MM.1S (cell line): ENCODE data around the gene FOXN4.

ENCODE experiments used
- DNase-seq: peaks from one replicate; pipeline ENCODE4 v3.0.0-alpha.2; 2015
- H2AFZ ChIP-seq: fragments of 300-600 bp; sonication (generic); 2 replicates; pipeline ENCODE4 v1.6.0; 2016; ENCODE audit warnings: antibody characterized with exemption, low read length
- H3F3A ChIP-seq: fragments of 300-600 bp; sonication (generic); 2 replicates; pipeline ENCODE4 v1.6.1; 2016; ENCODE audit warnings: mild to moderate bottlenecking, antibody characterized with exemption, low read length, moderate library complexity, mixed read lengths; ENCODE audit not compliant: insufficient read depth
- H3K27ac ChIP-seq: fragments of 300-600 bp; sonication (generic); 2 replicates; pipeline ENCODE4 v1.5.1; 2016; ENCODE audit warnings: mild to moderate bottlenecking, low read length
- H3K27me3 ChIP-seq: fragments of 300-600 bp; sonication (generic); replicated peaks from 2 replicates; pipeline ENCODE4 v1.6.0; 2016; ENCODE audit warnings: low read length; ENCODE audit not compliant: insufficient read depth
- H3K36me3 ChIP-seq: fragments of 300-600 bp; sonication (generic); replicated peaks from 2 replicates; pipeline ENCODE4 v1.6.1; 2016; ENCODE audit warnings: mild to moderate bottlenecking, low read length, mixed read lengths; ENCODE audit not compliant: insufficient read depth
- H3K4me1 ChIP-seq: fragments of 300-600 bp; sonication (generic); 2 replicates; pipeline ENCODE4 v1.6.1; 2016; ENCODE audit warnings: low read length, mixed read lengths
- H3K4me2 ChIP-seq: fragments of 300-600 bp; sonication (generic); 2 replicates; pipeline ENCODE4 v1.6.0; 2016; ENCODE audit warnings: low read depth, low read length
- H3K4me3 ChIP-seq: fragments of 300-600 bp; sonication (generic); 2 replicates; pipeline ENCODE4 v1.5.1; 2016; ENCODE audit warnings: low read length, mixed read lengths
- H3K79me2 ChIP-seq: fragments of 300-600 bp; sonication (generic); 2 replicates; pipeline ENCODE4 v1.6.1; 2016; ENCODE audit warnings: mixed run types, low read length, mixed read lengths
- H3K9ac ChIP-seq: fragments of 300-600 bp; sonication (generic); 2 replicates; pipeline ENCODE4 v1.6.1; 2016; ENCODE audit warnings: low read length, mixed read lengths
- H3K9me2 ChIP-seq: fragments of 300-600 bp; sonication (generic); replicated peaks from 2 replicates; pipeline ENCODE4 v1.6.1; 2016; ENCODE audit warnings: mild to moderate bottlenecking, low read length, mixed read lengths; ENCODE audit not compliant: insufficient read depth
- H3K9me3 ChIP-seq: fragments of 300-600 bp; sonication (generic); replicated peaks from 2 replicates; pipeline ENCODE4 v1.6.1; 2016; ENCODE audit warnings: mild to moderate bottlenecking, low read length, mixed read lengths; ENCODE audit not compliant: insufficient read depth
- H4K20me1 ChIP-seq: fragments of 300-600 bp; sonication (generic); 2 replicates; pipeline ENCODE4 v1.6.1; 2016; ENCODE audit warnings: mild to moderate bottlenecking, low read length, moderate library complexity, mixed read lengths; ENCODE audit not compliant: insufficient read depth
- CTCF ChIP-seq: fragments of 300-600 bp; sonication (generic); IDR thresholded peaks from 2 replicates; pipeline ENCODE4 v1.5.1; 2016; ENCODE audit warnings: antibody characterized with exemption, low read length, mixed read lengths
- EZH2 ChIP-seq: fragments of 300-600 bp; sonication (generic); optimal IDR thresholded peaks from 2 replicates; pipeline ENCODE3; 2017; ENCODE audit warnings: low read depth, mild to moderate bottlenecking, antibody characterized with exemption, low read length, mixed read lengths
- EZH2phosphoT487 ChIP-seq: fragments of 300-600 bp; sonication (generic); IDR thresholded peaks from 2 replicates; pipeline ENCODE4 v1.6.1; 2018; ENCODE audit warnings: antibody characterized with exemption, low read length

Gene FOXN4

GRCh38 chr12:109288571-109288970 is 20.5 kb downstream of the FOXN4 start:
- Histone ChIP-seq H3K9me2 (no peaks in the 10 kb centered on the region), H3K4me2 (no peak overlapping the region)
- no peak for DNase-seq

GRCh38 chr12:109287811-109288469 is 21.1 kb downstream of the FOXN4 start:
- Histone ChIP-seq H3K4me3 (no peak overlapping the region), H3F3A (no peaks in the 10 kb centered on the region), H3K4me2 (no peak overlapping the region), H3K4me1 (no peaks in the 10 kb centered on the region), H3K36me3 (no peaks in the 10 kb centered on the region), H4K20me1 (no peaks in the 10 kb centered on the region), H2AFZ (no peak overlapping the region), H3K27ac (no peak overlapping the region), H3K79me2 (no peaks in the 10 kb centered on the region), H3K27me3 (0 out of 2 replicates have a peak, but pooled peaks cover 4% of the 10 kb centered on the region), H3K9me2 (no peaks in the 10 kb centered on the region), H3K9me3 (no peaks in the 10 kb centered on the region), H3K9ac (no peak overlapping the region)
- DNase-seq = no peak
- TF ChIP-seq CTCF (no peak), EZH2phosphoT487 (no peak), EZH2 (no peak)

More at GRCh38 chr12:109288571-109288970, 20.5 kb downstream of the FOXN4 start:
- no peaks in the 10 kb centered on the region for H3K79me2 ChIP-seq
- H3F3A ChIP-seq = no peaks in the 10 kb centered on the region
- H3K9ac ChIP-seq = no peak overlapping the region
- H3K27ac ChIP-seq = no peak overlapping the region
- no peak overlapping the region for H3K4me3 ChIP-seq
- no peak overlapping the region for H2AFZ ChIP-seq
- no peak for TF ChIP-seq EZH2
- TF ChIP-seq EZH2phosphoT487 = no peak
- TF ChIP-seq CTCF = no peak
- H3K9me3 ChIP-seq = no peaks in the 10 kb centered on the region
- H4K20me1 ChIP-seq = no peaks in the 10 kb centered on the region
- H3K27me3 ChIP-seq = 0 out of 2 replicates have a peak, but pooled peaks cover 4% of the 10 kb centered on the region
- H3K4me1 ChIP-seq = no peaks in the 10 kb centered on the region
- H3K36me3 ChIP-seq = no peaks in the 10 kb centered on the region

- Histone ChIP-seq H3K4me3 (no peak overlapping the region), H3K9me3 (no peaks in the 10 kb centered on the region), H3K36me3 (no peaks in the 10 kb centered on the region), H3K4me1 (no peaks in the 10 kb centered on the region), H3F3A (no peaks in the 10 kb centered on the region), H3K27me3 (0 out of 2 replicates have a peak, but pooled peaks cover 4% of the 10 kb centered on the region), H3K4me2 (no peak overlapping the region), H4K20me1 (no peaks in the 10 kb centered on the region), H3K27ac (no peak overlapping the region), H3K79me2 (no peaks in the 10 kb centered on the region), H3K9me2 (no peaks in the 10 kb centered on the region), H3K9ac (no peak overlapping the region), H2AFZ (no peak overlapping the region)
- DNase-seq = no peak
- TF ChIP-seq CTCF = no peak
- TF ChIP-seq EZH2 = no peak
- no peak for TF ChIP-seq EZH2phosphoT487
These were observed 21.9 kb downstream of the FOXN4 start for GRCh38 chr12:109287181-109287580.
